Fibroblast of mammary gland (primary cell): ENCODE data around the gene SRPRB.
A peak's percentile ranks its signal among the peaks of the same experiment; 100 is the strongest.

Experiments
- DNase-seq: peaks from one replicate; pipeline ENCODE4 v3.0.0-alpha.2; 2010; ENCODE audit warnings: low read depth
- H3K4me3 ChIP-seq: 2 replicates; pipeline ENCODE4 v1.5.1; 2011; ENCODE audit warnings: low read depth, mild to moderate bottlenecking, low read length, moderate library complexity; ENCODE audit not compliant: control insufficient read depth
- CTCF ChIP-seq: conservative IDR thresholded peaks from 2 replicates; pipeline ENCODE4 v1.5.1; 2011; ENCODE audit warnings: low read depth, low read length, inconsistent platforms; ENCODE audit not compliant: control insufficient read depth, insufficient read depth

SRPRB gene

GRCh38 chr3:133805702-133806475 lies at the start of gene SRPRB:
SRPRB (plus strand) TSS chr3:133805815; CDS start chr3:133805849, 34 bp downstream.
- H3K4me3 ChIP-seq = peak within 1 kb of the TSS; percentile 91
- DNase-seq = peak; percentile 92
- TF ChIP-seq CTCF = no peak

GRCh38 chr3:133756716-133757694 lies 48.6 kb upstream of the SRPRB start:
- H3K4me3 ChIP-seq = no peak overlapping the region
- TF ChIP-seq CTCF = no peak
- no peak for DNase-seq

DNA sequence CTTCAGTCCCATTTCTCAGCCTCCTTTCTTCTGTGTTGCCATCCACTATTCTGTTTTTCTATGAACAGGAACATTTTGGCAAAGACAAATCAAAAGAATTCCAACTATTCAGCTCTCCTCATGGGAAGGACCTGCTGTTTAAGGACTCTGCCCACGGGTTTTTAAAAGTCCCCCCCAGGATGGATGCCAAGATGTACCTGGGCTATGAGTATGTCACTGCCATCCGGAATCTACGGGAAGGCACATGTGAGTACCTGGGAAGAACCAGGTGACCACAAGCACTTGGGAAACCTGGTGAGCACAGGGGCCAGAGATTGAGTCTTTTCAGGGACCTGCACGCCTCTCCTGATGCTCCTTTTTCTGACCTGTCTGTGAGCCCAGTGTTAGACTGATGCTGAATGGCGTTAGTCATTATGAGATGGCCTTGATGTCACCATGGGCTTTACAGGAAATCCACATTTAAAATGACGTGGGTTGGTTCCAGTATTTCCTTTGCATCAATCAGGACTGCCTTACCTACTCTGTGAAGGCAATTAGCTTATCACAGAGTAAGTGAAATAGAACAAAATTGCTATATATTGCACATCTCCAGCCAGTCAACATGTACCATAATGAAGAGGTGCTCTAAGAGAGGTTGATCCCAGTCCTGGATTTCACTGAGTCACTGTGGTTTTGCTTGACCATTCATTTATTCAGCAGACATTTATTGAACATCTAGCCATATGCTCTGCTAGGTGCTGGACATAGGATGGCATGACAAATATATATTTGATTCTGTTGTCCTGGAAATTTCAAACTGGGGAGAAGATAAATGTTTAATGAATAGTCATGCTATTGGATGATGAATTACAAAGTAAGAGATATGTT lies 47.7 kb upstream of the SRPRB start:
- DNase-seq = no peak
- H3K4me3 ChIP-seq = no peak overlapping the region
- no peak for TF ChIP-seq CTCF

DNA sequence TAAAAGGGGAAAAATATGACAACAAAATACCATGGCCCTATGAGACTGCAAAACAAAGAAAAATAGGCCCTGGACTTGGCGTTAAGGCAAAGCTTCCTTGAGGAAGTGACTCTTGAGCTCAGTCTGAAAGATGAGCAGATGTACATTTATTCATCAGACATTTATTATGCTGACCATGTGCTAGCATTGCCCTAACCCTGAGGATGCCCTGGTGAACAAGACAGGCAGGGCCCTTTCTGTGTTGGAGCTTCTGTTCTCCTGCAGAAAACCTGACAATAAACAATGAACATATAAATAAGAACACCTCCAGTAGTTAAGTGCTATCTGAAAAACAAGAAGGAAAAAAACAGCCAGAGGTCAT lies 47.1 kb upstream of the SRPRB start:
- no peak overlapping the region for H3K4me3 ChIP-seq
- DNase-seq = no peak
- no peak for TF ChIP-seq CTCF

GRCh38 chr3:133758964-133759739 lies 46.5 kb upstream of the SRPRB start:
- TF ChIP-seq CTCF = no peak
- no peak overlapping the region for H3K4me3 ChIP-seq
- DNase-seq = no peak

DNA sequence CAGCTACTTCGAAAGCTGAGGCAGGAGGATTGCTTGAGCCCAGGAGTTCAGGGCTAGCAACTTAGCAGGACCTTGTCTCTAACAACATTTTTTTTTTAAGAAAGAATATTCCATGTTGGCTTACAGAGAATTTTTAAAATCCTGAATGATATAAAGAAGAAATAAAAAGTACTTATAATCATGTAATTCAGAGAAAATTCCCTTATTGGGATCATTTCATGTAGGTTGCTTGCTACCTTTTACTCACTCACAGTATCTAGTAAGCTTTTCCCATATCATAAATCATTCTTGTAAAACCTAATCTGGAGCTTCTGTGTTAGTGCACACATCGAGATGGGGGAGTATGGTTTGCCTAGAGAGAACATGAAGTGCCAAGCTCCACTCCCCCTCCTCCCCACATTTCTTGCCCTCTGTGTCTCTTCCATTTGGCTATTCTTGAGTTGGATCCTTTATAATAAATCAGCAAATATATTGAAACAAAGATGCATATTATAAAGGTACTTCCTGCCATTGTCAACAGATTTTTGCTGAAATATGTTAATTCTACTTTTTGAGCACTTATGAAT lies 45.8 kb upstream of the SRPRB start:
- no peak for DNase-seq
- H3K4me3 ChIP-seq = no peak overlapping the region
- TF ChIP-seq CTCF = no peak
